Ishikawa (cell line): ENCODE measurements around the gene S100A7A.

Experiments used
- CREB1 ChIP-seq: IDR thresholded peaks from 2 replicates; pipeline ENCODE4 v1.6.1; 2012; ENCODE audit warnings: low read depth
- EP300 ChIP-seq: IDR thresholded peaks from 2 replicates; pipeline ENCODE4 v1.6.1; 2012; ENCODE audit warnings: borderline replicate concordance
- MAX ChIP-seq: IDR thresholded peaks from 2 replicates; pipeline ENCODE4 v1.6.1; 2012
- RAD21 ChIP-seq: IDR thresholded peaks from 2 replicates; pipeline ENCODE4 v1.6.1; 2012; ENCODE audit warnings: low read depth
- REST ChIP-seq: IDR thresholded peaks from 2 replicates; pipeline ENCODE4 v1.6.1; 2012; ENCODE audit warnings: low read depth, mild to moderate bottlenecking
- TAF1 ChIP-seq: IDR thresholded peaks from 2 replicates; pipeline ENCODE4 v1.6.1; 2012; ENCODE audit warnings: low read depth, mild to moderate bottlenecking
- YY1 ChIP-seq: IDR thresholded peaks from 2 replicates; pipeline ENCODE4 v1.6.1; 2012; ENCODE audit warnings: low read depth

GRCh38 chr1:153428791-153429190 is 12.5 kb downstream of the S100A7A start:
- no peak for TF ChIP-seq TAF1
- no peak for TF ChIP-seq REST
- TF ChIP-seq CREB1: no peak
- TF ChIP-seq YY1: no peak
- no peak for TF ChIP-seq RAD21
- no peak for TF ChIP-seq EP300
- no peak for TF ChIP-seq MAX
